Type B pancreatic cell (in vitro differentiated cells): ENCODE data around the gene LINC01488. TPM values are rescaled to one million over a fixed set of nuclear protein-coding genes. Genes with fewer than 3 reads are reported as not detected.
A peak's percentile ranks its signal among the peaks of the same experiment; 100 is the strongest.

Source experiments
- DNase-seq: peaks from one replicate; pipeline ENCODE4 v3.0.0; 2021; ENCODE audit warnings: mixed read lengths; ENCODE audit not compliant: unreplicated experiment; ENCODE audit errors: extremely low spot score
- H3K27ac Mint-ChIP-seq: 2 replicates; pipeline ENCODE4 v1.8.0; 2021; ENCODE audit warnings: mild to moderate bottlenecking, mixed read lengths
- H3K27me3 Mint-ChIP-seq: 2 replicates; pipeline ENCODE4 v1.8.0; 2021; ENCODE audit warnings: mixed read lengths
- H3K36me3 Mint-ChIP-seq: 2 replicates; pipeline ENCODE4 v1.8.0; 2021; ENCODE audit warnings: mixed read lengths
- H3K4me1 Mint-ChIP-seq: one replicate; pipeline ENCODE4 v1.8.0; 2021; ENCODE audit warnings: mixed read lengths; ENCODE audit not compliant: unreplicated experiment
- H3K4me3 Mint-ChIP-seq: 2 replicates; pipeline ENCODE4 v1.8.0; 2021; ENCODE audit warnings: mild to moderate bottlenecking, mixed read lengths
- H3K9me3 Mint-ChIP-seq: 2 replicates; pipeline ENCODE4 v1.8.0; 2021; ENCODE audit warnings: mixed read lengths
- CTCF ChIP-seq: fragments of 200-600 bp; sonication (generic); conservative IDR thresholded peaks from 2 replicates; pipeline ENCODE4 v1.5.0; 2021; ENCODE audit warnings: antibody characterized with exemption, mild to moderate bottlenecking
- total RNA-seq: library from RNA; stranded (reverse); gene quantifications from 2 replicates; pipeline ENCODE4 v1.2.1, GENCODE V29; 2021; ENCODE audit warnings: low replicate concordance

Gene LINC01488
- total RNA-seq, 1 donor from 2014 or later = not detected

- peaks cover 4% of the 10 kb centered on the region for H3K27me3 Mint-ChIP-seq
- H3K4me3 Mint-ChIP-seq = no peak overlapping the region
- TF ChIP-seq CTCF = no peak
- peaks cover 42% of the 10 kb centered on the region for H3K4me1 Mint-ChIP-seq
- H3K36me3 Mint-ChIP-seq = no peaks in the 10 kb centered on the region
- no peaks in the 10 kb centered on the region for H3K9me3 Mint-ChIP-seq
- peak overlapping the region; percentile 92 for H3K27ac Mint-ChIP-seq
- DNase-seq = no peak
Measured at GRCh38 chr11:69436041-69436982, 45.2 kb upstream of the LINC01488 start.

GRCh38 chr11:69437001-69437875, 44.2 kb upstream of the LINC01488 start:
- Mint-ChIP-seq H3K27ac (peak overlapping the region; percentile 92), H3K9me3 (no peaks in the 10 kb centered on the region), H3K27me3 (peaks cover 4% of the 10 kb centered on the region), H3K4me3 (peak overlapping the region; percentile 45), H3K4me1 (peaks cover 40% of the 10 kb centered on the region), H3K36me3 (no peaks in the 10 kb centered on the region)
- DNase-seq = no peak
- no peak for TF ChIP-seq CTCF

GRCh38 chr11:69437876-69438205, 43.6 kb upstream of the LINC01488 start:
- H3K4me1 Mint-ChIP-seq = peaks cover 46% of the 10 kb centered on the region
- H3K9me3 Mint-ChIP-seq = no peaks in the 10 kb centered on the region
- DNase-seq = no peak
- H3K27ac Mint-ChIP-seq = peak overlapping the region; percentile 92
- TF ChIP-seq CTCF = no peak
- no peaks in the 10 kb centered on the region for H3K36me3 Mint-ChIP-seq
- peaks cover 4% of the 10 kb centered on the region for H3K27me3 Mint-ChIP-seq
- peak overlapping the region; percentile 45 for H3K4me3 Mint-ChIP-seq

- no peak for TF ChIP-seq CTCF
- no peaks in the 10 kb centered on the region for H3K36me3 Mint-ChIP-seq
- peak overlapping the region; percentile 92 for H3K27ac Mint-ChIP-seq
- H3K9me3 Mint-ChIP-seq = no peaks in the 10 kb centered on the region
- H3K4me3 Mint-ChIP-seq = no peak overlapping the region
- no peak for DNase-seq
- H3K4me1 Mint-ChIP-seq = peaks cover 42% of the 10 kb centered on the region
- peaks cover 1% of the 10 kb centered on the region for H3K27me3 Mint-ChIP-seq
Measured at GRCh38 chr11:69438286-69438920, 43.1 kb upstream of the LINC01488 start.

- no peaks in the 10 kb centered on the region for H3K36me3 Mint-ChIP-seq
- H3K4me1 Mint-ChIP-seq = peaks cover 41% of the 10 kb centered on the region
- H3K9me3 Mint-ChIP-seq = no peaks in the 10 kb centered on the region
- peak overlapping the region; percentile 43 for H3K27ac Mint-ChIP-seq
- no peaks in the 10 kb centered on the region for H3K27me3 Mint-ChIP-seq
- no peak overlapping the region for H3K4me3 Mint-ChIP-seq
- DNase-seq = no peak
- TF ChIP-seq CTCF = no peak
Measured at GRCh38 chr11:69439127-69439526, 42.3 kb upstream of the LINC01488 start.
